Liver (tissue), 3 donors: ENCODE data around the gene ZFC3H1.

Experiments
- FOXA1 ChIP-seq: IDR thresholded peaks from 2 replicates; pipeline ENCODE4 v1.6.1; 2016; ENCODE audit warnings: antibody characterized with exemption
- SP1 ChIP-seq: IDR thresholded peaks from 2 replicates; pipeline ENCODE4 v1.6.1; 2018; ENCODE audit warnings: antibody characterized with exemption, mild to moderate bottlenecking
- TF ChIP-seq, protein P1 (sequence below): fragments of 150-350 bp; IDR thresholded peaks from 2 replicates; pipeline ENCODE4 v1.5.1; 2017; ENCODE audit warnings: improper control_type of control experiment, low read depth, low read length; ENCODE audit not compliant: missing input control
- TF ChIP-seq, protein P2 (sequence below): IDR thresholded peaks from 2 replicates; pipeline ENCODE4 v1.6.1; 2016; ENCODE audit warnings: antibody characterized with exemption
- TF ChIP-seq, protein P3 (sequence below): IDR thresholded peaks from 2 replicates; pipeline ENCODE4 v1.6.1; 2016; ENCODE audit warnings: antibody characterized with exemption, mild to moderate bottlenecking
- donor health status: healthy.
- donor health status: healthy.

DNA sequence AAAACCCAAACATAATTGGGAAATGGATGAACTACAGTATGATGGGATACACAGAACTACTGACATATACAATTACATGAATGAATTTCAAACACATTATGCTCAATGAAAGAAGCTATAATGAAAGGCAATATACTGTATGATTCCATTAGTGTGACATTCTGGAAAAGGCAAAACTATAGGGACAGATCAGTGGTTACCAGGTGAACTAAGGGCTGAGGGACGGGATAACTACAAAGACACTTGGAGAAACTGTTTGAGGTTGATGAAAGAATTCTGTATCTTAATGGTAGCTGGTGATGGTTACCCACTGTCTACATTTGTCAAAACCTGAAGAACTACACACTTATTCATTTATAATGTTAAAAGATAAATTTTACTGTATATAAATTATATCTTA, 7.7 kb downstream of the ZFC3H1 start:
- TF ChIP-seq, protein P1, sequence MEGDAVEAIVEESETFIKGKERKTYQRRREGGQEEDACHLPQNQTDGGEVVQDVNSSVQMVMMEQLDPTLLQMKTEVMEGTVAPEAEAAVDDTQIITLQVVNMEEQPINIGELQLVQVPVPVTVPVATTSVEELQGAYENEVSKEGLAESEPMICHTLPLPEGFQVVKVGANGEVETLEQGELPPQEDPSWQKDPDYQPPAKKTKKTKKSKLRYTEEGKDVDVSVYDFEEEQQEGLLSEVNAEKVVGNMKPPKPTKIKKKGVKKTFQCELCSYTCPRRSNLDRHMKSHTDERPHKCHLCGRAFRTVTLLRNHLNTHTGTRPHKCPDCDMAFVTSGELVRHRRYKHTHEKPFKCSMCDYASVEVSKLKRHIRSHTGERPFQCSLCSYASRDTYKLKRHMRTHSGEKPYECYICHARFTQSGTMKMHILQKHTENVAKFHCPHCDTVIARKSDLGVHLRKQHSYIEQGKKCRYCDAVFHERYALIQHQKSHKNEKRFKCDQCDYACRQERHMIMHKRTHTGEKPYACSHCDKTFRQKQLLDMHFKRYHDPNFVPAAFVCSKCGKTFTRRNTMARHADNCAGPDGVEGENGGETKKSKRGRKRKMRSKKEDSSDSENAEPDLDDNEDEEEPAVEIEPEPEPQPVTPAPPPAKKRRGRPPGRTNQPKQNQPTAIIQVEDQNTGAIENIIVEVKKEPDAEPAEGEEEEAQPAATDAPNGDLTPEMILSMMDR = no peak
- TF ChIP-seq SP1 (no peak), FOXA1 (no peak)
- TF ChIP-seq, protein P2, sequence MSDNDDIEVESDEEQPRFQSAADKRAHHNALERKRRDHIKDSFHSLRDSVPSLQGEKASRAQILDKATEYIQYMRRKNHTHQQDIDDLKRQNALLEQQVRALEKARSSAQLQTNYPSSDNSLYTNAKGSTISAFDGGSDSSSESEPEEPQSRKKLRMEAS = no peak
- TF ChIP-seq, protein P3, sequence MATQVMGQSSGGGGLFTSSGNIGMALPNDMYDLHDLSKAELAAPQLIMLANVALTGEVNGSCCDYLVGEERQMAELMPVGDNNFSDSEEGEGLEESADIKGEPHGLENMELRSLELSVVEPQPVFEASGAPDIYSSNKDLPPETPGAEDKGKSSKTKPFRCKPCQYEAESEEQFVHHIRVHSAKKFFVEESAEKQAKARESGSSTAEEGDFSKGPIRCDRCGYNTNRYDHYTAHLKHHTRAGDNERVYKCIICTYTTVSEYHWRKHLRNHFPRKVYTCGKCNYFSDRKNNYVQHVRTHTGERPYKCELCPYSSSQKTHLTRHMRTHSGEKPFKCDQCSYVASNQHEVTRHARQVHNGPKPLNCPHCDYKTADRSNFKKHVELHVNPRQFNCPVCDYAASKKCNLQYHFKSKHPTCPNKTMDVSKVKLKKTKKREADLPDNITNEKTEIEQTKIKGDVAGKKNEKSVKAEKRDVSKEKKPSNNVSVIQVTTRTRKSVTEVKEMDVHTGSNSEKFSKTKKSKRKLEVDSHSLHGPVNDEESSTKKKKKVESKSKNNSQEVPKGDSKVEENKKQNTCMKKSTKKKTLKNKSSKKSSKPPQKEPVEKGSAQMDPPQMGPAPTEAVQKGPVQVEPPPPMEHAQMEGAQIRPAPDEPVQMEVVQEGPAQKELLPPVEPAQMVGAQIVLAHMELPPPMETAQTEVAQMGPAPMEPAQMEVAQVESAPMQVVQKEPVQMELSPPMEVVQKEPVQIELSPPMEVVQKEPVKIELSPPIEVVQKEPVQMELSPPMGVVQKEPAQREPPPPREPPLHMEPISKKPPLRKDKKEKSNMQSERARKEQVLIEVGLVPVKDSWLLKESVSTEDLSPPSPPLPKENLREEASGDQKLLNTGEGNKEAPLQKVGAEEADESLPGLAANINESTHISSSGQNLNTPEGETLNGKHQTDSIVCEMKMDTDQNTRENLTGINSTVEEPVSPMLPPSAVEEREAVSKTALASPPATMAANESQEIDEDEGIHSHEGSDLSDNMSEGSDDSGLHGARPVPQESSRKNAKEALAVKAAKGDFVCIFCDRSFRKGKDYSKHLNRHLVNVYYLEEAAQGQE = no peak
